ENCODE data around the gene ORAI2.
"Not testable (repeated sequence)": the region's sequence is repeated elsewhere in the genome, so short reads cannot be mapped to it uniquely, and the experiment has no call there.

Gene ORAI2

GRCh38 chr7:102503141-102503540 lies 69.8 kb downstream of the ORAI2 start:
- not testable (repeated sequence) for DNase-seq (ENCODE audit: low read depth)

GRCh38 chr7:102505298-102506185 lies 72.2 kb downstream of the ORAI2 start:
- not testable (repeated sequence) for DNase-seq (ENCODE audit: low read depth)

All from GM04503 (cell line).